Medulla oblongata (tissue), 1 donor: ENCODE results near the gene MAML1.
A peak's percentile ranks its signal among the peaks of the same experiment; 100 is the strongest.

Source experiments
- DNase-seq: peaks from one replicate; pipeline ENCODE4 v3.0.0-alpha.2; 2015; ENCODE audit errors: extremely low spot score

MAML1 gene

DNA sequence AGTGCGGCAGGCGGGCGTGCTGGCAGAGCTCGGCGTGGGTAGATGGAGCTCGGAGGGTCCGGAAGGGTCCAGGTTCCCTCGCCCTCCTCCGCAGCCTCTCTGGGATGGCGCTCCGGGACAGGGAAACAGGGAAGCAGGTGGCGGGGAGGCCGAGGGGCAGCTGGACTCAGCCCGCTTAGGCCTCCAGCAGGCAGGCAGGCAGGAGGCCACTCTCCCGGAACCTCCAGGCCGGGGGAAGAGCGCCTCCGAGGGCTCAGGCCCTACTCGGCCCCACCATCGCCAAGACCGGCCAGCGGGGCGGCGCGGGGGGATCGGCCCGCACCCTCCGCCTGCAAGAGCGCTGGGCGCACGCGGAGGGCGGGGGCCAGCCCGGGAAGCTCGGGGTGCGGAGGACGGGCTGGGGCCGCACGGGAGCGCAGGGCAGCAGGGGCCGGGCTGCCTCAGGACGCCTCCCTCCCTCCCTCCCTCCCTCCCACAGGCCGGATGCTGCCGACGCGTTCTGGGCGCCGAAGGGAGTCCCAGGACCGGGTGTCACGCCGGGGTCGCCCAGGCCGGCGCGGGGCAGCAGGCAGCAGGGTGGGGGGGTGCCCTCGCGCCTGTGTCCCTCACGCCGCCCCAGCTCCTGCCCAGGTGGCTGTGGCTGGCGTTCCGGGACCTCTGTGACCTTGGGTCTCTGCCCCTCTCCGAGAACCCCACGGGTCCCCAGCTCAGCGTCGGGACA, 73.1 kb downstream of the MAML1 start:
- DNase-seq, result no peak

DNA sequence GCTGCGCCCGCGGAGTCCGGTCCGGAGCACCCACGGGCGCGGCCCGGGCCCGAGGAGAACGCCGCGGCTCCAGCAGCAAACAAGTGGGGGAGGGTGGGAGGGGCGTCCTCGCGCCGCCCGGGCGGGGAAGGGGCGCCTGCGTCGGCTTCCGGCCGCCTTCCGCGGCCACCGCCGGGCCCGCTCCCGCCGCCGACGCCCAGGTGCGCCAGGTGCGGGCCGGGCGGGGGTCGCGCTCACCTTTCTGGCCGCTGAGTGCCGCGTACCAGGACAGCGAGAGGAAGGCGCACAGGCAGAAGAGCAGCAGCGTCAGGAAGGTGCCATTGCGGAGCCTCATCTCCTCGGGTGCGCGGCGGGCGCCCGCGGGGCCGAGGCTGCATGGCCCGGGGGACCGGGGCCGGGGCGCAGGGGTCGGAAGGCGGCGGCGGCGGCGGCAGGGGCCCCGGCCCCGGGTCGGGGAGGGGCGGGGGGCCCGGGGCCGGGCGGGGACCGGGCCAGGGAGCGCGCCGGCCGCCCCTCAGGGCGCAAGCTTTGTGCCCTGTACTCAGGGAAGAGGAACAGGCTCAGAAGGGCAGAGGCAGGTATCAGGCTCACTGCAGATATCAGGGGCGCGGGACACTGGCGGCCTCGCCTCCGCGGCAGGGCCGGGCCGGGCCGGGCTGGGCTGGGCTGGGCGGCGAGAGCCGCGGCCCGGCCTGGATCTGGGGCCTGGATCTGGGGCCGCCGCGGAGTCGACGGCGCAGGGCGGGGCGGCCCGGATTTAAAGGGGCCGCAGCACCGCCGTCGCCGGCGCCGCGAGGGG, 73.8 kb downstream of the MAML1 start, which contains the start of gene MGAT4B:
MGAT4B (minus strand) TSS at position 617 of the 799 bp plus-strand sequence; CDS start at position 334, 283 bp downstream.
- peak; percentile 72 for DNase-seq

GRCh38 chr5:179812135-179812825, 79.7 kb downstream of the MAML1 start:
- no peak for DNase-seq

DNA sequence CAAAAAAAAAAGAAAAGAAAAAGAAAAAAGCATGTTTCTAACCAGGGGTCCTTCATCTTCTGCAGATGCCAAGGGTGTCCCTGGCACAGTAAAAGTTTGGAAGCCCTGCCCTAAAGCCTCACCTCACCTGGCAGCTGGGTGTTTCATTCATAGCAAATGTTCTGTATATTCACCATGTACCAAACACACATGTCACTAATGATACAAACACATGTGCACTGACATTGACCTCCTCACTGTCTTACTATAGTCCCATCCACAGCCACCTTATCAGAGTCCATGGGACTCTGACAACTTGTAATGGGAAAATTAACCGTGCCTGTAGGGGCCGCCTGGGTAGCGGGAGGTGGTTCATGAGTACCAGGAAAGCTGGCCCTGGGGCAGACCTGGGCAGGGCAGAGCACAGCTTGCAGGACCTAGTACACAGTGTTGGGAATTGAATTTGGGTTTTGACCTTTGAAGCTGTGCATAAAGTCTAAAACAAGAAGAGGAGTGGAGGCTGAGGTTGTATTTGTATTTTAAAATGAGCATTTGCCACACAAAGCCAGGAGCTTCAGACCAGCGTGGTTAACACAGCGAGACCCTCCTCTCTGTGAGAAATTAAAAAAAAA, 80.5 kb downstream of the MAML1 start:
- DNase-seq, result no peak

DNA sequence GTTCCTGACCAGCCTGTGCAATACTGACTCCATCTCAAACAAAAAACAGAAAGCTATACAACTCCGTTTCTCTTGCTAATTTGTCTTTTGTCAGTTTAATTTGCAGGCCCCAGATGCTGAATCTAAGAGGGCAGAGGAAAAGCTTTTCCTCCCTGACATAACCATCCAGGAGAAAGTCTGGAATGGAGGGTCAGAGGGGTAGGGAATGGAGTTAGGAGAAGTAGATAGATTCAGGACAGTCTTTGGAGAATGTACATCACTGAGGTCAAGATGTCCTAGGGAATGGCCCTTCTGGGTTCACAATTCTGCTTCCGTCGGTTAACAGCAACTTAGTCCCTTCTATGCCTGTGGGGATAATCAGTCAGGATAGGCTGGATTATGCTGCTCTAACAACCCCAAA, 81.5 kb downstream of the MAML1 start:
- DNase-seq, result no peak

DNA sequence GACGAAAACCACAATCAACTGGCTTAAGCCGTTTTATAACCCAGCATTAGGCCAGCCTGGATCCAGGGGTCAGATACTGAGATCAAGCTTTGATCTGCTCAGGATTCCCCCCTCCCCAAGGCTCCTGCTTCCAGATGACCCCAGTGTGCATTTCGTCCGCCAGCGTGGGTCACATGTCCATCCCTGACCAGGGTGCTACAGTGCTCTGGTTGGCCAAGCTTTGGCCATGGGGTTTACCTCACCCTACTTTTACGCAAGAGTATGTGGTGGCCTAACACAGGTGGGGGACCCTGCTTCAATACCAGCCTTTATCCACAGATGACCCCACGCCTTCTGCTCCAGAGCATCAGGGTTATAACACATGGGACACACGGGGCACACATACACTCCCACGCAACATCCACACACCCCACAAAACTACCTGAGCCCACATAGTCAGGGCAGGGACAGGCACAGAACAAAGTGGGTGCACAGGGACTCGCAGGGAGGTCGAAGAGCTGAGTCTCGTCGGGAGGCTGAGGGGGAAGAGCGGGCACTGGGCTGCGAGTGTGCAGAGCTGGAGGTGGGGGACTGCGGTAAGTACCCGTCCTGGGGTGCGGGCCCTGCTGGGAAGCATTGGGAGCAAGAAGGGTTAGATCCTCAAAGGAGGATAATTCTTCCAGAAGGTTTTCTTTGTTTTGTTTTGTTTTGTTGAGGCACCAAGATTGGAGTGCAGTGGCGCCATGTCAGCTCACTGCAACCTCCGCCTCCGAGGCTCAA, 83.0 kb downstream of the MAML1 start:
- DNase-seq, result no peak

- DNase-seq, result no peak
Observed at GRCh38 chr5:179816401-179816795, 83.8 kb downstream of the MAML1 start.

DNA sequence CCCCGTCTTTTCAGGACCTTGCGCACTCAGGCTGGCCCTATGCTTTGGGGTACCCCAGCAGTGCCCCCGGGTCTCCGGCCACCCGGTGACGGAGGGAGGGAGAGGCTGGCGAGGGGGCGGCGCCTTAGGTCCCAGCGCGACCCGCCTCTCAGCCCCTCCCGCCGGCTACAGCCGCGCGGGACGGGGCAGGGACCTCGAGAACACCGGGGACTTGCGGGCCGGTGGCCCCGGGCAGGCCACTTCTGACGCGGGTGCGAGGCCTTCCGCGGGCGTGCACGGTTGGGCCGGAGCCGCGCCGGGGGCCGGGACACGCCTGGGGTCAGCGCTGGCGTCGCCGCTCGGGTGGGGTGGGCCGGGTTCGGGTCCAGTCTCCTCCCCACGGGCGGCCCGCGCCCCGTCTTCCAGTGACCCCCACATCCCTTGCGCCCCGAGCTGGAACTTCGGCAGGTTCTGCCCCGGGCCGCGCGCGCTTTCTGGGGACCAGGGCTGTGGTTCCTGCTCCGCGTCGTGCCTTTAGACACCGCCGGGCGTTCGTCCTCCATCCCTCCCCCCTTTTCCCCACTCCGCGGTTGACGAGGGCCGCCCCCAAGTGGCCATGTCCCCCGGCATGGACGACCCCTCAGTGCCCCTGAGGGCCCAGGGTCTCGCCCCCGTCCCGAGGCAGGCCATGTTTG, 84.3 kb downstream of the MAML1 start:
- DNase-seq, result no peak

DNA sequence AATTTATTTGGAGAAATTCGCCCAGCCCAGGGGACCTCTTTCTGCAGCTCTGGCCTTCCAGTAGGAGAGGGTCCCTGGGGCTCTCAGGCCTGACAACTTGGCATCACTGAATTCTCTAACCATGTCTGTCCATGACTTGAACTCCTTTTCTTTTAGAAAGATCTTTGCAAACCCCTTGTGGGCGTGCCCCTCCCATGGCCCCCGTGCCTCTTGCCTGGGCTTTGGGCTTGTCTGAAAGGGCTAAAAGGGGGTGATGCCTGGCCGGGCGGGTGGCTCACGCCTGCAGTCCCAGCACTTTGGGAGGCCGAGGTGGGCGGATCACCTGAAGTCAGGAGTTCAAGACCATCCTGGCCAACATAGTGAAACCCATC, 84.8 kb downstream of the MAML1 start:
- no peak for DNase-seq

DNA sequence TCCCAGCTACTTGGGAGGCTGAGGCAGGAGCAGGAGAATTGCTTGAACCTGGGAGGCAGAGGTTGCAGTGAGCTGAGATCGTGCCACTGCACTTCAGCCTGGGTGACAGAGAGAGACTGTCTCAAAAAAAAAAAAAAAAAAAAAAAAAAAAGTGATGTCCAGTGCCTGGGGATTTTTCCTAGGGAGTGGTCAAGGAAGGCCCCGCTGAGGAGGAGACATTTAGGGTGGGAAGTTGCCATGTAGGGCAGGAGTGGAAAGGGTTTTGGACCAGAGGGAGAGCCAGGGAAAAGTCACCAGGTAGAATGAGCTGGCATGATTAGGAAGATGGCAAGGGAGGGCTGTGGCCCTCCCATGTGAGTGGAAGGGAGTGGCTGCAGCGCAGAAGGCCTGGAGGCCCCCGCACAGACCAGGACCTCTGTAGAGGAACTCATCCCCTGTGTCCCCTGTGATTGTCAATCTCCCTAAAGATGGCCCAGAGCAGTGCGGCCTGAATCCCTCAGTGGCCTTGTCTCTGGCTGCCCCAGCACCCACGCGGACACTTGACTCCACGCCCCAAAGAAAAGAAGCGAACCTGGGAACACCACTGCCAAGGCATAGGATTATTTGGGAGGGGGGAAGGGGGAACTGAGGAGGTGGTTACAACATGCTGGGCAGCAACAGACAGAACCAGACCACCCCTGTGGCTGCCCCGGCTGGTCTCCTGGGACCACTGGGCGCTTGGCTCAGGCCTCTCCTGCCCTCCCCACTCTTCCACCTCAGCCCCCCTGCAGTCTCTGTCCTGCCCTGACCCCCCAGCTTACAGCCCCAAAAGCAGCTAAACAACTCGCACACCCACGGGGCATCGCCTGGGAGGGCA, 85.5 kb downstream of the MAML1 start:
- no peak for DNase-seq

- peak; percentile 97 for DNase-seq
Observed at GRCh38 chr5:179818746-179819295, 86.2 kb downstream of the MAML1 start.

DNA sequence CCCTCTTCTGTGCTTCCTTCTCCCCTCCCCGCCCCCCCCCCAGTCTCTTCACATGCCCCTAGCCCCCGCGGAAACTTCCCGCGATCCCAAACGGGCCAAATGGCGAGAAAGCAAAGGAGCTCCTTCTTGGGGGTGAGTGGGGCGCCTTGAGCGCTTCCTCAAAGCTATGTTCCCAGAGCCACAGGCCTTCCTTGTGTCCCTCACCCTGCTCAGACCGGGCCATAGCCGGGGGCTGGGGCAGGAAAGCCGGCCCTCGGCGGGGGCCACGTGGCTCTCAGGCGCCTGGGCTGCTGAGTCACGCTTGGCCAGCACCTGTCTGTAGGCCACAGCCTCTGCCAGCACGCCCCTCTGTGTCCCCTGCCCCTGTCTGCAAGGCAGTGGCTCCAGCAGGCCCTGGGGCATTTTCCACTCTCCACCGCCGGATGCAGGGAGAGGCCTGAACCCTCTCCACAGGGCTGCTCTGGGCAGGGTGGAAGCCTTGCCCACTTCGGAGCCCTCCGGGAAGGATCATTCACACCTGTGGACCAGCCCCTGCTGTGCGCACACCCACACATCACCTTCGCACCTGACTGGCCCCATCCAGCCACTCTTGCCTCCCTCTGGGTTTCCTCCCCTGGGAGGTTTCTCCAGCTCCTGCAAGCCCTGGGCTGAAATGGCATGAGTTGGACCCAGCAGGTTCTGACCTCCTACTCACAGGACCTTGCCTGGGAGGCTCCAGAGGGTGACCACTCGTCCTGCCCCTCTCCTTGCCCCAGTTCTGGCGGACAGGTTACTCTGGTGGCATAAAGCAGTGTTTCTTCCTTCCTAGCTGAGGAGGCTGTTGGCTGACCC, 86.9 kb downstream of the MAML1 start:
- DNase-seq, result peak; percentile 75

DNA sequence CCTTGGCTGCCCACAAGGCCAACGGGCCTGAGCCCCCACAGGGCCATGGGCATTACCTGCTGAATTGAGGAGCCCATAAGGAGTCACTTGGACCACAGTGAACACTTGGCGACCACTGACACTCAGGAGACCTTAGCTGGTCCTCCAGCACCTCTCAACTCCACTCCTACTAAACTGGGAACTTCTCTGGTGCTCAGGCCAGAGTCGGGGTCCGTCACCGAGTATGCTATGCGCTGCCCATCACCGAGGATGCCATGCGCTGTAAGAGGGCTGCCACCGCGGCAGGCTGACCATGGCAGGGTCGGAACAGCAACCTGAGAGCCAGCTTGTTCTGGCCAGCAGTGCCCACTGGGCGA, 87.5 kb downstream of the MAML1 start:
- peak; percentile 32 for DNase-seq

DNA sequence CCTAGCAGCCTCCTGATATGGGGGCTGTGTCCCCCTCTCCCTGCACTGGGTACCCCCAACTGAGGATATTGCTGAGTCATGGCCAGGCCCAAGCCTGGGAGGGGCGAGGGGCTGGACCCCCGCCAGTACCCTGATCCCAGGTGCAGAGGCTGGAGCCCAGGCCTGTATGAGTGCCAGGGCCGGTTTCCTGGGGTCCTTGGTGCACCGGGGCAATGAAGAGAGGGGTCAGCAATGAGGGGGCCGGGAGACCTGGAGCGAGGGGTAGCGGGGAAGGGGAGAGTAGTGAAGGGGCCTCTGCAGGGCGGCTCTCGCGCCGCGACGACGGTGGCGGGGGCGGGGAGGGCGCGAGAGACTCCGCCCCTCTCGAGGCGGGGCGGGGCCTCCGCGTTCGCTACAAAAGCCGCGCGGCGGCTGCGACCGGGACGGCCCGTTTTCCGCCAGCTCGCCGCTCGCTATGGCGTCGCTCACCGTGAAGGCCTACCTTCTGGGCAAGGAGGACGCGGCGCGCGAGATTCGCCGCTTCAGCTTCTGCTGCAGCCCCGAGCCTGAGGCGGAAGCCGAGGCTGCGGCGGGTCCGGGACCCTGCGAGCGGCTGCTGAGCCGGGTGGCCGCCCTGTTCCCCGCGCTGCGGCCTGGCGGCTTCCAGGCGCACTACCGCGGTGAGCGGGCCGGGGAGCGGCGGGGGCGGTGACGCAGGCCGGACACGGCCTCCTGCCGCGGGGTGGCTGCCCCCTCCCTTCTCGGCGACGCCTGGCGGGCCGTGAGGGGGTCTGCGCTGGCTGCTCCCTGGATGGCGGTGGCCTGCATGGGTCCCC, 88.1 kb downstream of the MAML1 start, which contains the start of gene SQSTM1:
SQSTM1 (plus strand) TSS at position 423 of the 815 bp plus-strand sequence; CDS start at position 455, 32 bp downstream.
- DNase-seq, result peak; percentile 91

- DNase-seq, result peak; percentile 95
Observed at GRCh38 chr5:179821298-179822058, 88.9 kb downstream of the MAML1 start.

DNA sequence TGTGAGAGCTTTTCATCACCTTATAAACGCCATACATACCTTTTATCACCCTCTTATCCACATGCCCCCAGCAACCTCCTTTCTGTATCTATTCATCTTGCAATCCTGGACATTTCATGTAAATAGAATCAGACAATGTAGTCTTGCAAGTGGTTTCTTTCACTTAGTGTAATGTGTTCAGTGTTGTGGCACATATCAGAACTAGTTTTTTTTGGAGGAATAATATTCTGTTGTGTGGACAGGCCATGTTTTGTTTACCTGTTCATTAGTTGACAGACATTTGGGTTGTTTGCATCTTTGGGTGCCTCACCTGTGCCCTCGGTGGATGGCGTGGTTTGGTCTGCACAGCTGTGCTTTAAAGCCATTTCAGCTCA, 89.4 kb downstream of the MAML1 start:
- DNase-seq, result peak; percentile 33

DNA sequence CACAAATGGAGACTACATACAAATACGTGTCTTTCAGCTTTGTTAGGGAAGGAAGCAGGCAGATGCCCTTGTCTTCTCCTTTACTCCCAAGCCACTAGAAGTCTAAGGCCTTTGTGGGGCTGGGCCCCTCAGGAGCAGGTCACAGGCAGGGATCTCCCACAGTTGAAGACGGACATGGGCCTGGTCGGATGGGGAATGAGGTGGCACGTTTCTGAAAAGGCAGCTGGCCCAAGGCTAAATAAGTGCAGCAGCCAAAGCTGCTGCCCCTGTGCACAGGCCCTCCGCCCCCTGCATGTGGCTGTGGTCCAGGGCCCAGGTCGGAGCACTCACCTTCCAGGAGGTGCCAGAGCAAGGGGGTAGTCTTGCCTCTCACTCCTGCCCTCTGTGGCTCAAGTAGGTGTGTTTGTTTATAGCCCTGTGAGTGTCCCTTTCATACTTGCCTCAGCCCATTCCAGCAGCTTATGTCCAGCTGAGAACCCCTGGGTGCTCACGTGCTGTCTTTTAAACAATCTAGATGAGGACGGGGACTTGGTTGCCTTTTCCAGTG, 89.9 kb downstream of the MAML1 start:
- DNase-seq, result no peak
